HUDEP-2 (cell line): Measurements from ENCODE around the gene HOXD1.

Experiments
- DNase-seq, 76 experiments: peaks; one replicate each; lab custom pipeline; 2025; ENCODE audit not compliant: unreplicated experiment in 76 of 76; lab: John Stamatoyannopoulos, UW

HOXD1 gene

DNA sequence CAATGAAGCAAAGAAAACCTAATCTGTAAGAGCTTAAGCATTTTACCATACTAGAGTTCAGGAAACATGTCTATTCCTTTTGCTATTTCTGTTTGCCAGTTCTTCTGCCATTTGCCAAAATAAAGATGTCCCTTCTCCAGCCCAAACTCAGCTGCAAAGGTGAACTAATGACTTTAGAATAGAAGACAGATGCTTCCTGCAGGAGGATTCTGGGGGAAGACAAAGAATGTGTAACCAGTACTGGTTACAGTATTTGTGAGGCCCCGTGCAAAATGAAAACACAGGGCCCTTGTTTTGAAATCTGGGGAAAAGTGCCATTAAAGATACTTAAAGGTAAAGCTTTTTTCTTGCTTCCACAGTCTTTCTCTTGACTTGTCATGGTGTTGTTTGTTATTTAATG, 46.5 kb downstream of the HOXD1 start:
- DNase-seq = no peak

DNA sequence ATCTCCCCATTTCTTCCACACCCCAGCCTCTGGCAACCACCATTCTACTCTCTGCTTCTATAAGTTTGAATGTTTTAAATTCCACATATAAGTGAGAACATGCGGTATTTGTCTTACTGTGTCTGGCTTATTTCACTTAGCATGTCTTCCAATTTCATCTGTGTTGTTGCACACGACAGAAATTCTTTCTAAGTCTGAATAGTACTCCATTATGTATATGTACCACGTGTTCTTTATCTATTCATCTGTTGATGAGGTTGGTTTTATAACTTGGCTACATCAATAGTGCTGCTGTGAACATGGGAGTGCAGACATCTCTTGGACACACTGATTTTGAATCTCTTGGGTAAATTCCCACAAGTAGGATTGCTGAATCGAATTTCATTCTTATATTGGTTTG, 49.0 kb downstream of the HOXD1 start:
- DNase-seq = no peak

DNA sequence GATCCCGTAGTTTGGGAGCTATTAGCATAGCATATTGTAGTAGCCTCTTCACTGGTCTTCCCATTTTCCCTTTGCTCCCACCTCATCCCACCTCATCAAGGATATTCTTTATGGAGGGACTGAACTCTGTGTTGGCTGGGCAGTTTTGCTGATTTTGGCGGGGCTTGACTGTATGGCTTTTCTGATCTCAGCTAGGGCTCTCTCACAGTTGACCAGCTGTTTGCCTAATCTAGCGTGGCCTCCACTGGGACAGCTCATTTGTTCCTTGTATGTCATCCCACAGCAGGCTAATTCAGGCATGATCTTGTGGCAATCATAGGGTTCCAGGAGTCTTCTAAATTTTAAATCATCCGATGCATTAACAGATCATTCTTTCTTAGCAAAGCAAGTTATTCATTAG, 50.6 kb downstream of the HOXD1 start:
- DNase-seq = no peak

DNA sequence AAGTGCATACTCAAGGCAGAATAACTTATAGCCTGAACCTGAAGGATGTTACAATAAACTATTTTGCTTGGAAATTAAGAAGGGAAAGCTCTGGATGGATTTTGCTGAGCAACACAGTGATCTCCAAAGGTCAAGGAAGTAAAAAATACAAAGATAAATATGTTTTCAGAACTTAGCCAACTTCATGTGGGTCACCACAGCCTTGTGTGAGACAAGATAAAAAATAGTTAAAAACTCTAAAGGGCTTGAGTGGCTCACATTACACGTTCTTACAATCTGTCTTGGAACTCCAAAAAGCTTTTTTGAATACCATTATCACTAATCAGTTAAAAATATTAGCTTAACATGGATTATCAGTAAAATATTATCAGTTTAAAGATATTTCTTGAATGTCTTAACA, 51.8 kb downstream of the HOXD1 start:
- no peak for DNase-seq
